BE2C (cell line): ENCODE measurements around the gene BABAM1.

Experiments
- DNase-seq: peaks from one replicate; pipeline ENCODE4 v3.0.0-alpha.2; 2020
- H3K27me3 ChIP-seq: fragments of 250-450 bp; sonication (Bioruptor Pico); 2 replicates; pipeline ENCODE4 v1.5.1; 2020; ENCODE audit warnings: mild to moderate bottlenecking
- H3K36me3 ChIP-seq: fragments of 250-450 bp; sonication (Bioruptor Pico); 2 replicates; pipeline ENCODE4 v1.5.1; 2020; ENCODE audit warnings: mild to moderate bottlenecking
- H3K4me1 ChIP-seq: fragments of 250-450 bp; sonication (Bioruptor Pico); 2 replicates; pipeline ENCODE4 v1.5.1; 2020
- H3K4me3 ChIP-seq: 2 replicates; pipeline ENCODE4 v1.5.1; 2011; ENCODE audit warnings: low read depth, low read length
- H3K9me3 ChIP-seq: fragments of 250-450 bp; sonication (Bioruptor Pico); 2 replicates; pipeline ENCODE4 v1.5.1; 2020
- CTCF ChIP-seq: IDR thresholded peaks from 2 replicates; pipeline ENCODE4 v1.5.1; 2012; ENCODE audit warnings: mild to moderate bottlenecking, low read depth, low read length

BABAM1 gene

DNA sequence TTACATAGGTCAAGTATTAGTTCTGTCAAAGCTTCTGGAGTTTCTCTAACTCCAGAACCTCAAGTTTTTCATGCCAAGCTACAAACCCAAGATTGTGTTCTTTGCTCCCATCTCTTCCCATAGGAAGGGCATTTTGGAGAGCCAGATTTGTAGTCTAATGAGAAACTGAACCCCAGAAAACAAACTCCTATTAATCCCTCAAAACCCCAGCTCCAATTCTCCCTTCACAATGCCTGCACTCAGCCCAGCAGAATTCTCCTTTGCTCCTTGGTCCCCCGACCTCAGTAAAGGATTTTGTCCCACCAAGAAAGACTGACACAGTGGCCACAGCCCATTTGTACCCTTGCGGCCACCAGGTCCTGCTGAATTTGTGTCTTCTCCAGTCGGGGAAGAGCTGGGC lies 11.1 kb upstream of the BABAM1 start:
- H3K4me1 ChIP-seq: no peaks in the 10 kb centered on the region
- H3K36me3 ChIP-seq: no peaks in the 10 kb centered on the region
- no peak for DNase-seq
- H3K27me3 ChIP-seq: no peaks in the 10 kb centered on the region
- peaks cover 3% of the 10 kb centered on the region; the same call in 1 of the 2 replicates for H3K9me3 ChIP-seq
- H3K4me3 ChIP-seq: no peak overlapping the region
- no peak for TF ChIP-seq CTCF

DNA sequence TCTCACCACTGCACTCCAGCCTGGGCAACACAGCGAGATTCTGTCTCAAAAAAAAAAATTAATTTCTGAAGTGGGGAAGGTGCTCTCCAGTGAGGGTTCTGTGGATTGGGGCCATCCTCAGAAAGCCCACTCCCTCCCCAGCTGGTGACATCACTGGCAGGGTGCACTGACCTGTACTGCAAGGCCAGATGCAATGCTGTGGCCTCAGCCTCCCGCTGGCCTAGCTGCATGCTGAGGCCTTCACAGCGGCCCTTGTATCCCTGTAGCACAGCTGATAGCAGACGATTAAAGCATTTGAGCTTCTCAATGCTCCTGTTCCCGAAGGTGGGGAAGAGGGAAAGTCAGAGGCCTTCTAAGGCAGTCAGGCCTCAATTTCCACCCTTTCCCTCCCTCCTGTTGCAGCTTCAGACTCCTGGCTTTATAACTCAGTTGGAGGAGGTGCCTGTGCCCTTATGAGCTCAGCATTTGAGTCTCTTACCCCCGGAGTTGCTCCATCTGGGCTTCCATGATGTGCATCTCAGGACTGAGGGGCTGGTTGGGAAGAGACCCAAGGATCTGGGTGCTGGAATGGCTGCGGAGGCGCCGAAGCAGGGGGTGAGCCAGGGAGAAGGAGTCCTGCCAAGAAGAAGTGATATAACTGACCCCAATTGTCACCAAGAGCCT lies 8.0 kb upstream of the BABAM1 start:
- no peak for DNase-seq
- no peaks in the 10 kb centered on the region for H3K4me1 ChIP-seq
- no peak overlapping the region for H3K4me3 ChIP-seq
- H3K27me3 ChIP-seq: no peaks in the 10 kb centered on the region
- no peak for TF ChIP-seq CTCF
- no peaks in the 10 kb centered on the region for H3K36me3 ChIP-seq
- peaks cover 3% of the 10 kb centered on the region; the same call in 1 of the 2 replicates for H3K9me3 ChIP-seq

DNA sequence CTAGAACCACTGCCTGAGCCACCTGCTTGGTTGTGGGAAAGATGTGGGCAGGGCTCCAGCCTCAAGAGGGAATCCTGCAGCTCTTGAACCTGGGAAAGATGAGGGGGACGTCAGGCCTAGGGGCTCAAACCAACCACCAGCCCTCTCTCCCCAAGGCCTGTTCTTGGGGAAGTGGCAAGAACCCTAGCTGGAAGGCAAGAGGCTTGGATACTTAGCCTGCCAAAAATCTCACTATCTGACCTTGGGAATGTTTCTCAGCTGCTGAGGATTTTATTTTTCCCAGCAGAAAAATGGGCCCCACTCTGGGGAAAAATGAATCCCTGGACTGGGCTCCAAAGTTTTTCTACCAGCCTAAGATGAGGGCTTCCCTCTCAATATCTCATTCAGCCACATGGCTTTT lies 7.3 kb upstream of the BABAM1 start:
- no peaks in the 10 kb centered on the region for H3K36me3 ChIP-seq
- H3K4me1 ChIP-seq: no peaks in the 10 kb centered on the region
- no peak overlapping the region for H3K4me3 ChIP-seq
- no peaks in the 10 kb centered on the region for H3K27me3 ChIP-seq
- peaks cover 3% of the 10 kb centered on the region; the same call in 1 of the 2 replicates for H3K9me3 ChIP-seq
- TF ChIP-seq CTCF: no peak
- no peak for DNase-seq

DNA sequence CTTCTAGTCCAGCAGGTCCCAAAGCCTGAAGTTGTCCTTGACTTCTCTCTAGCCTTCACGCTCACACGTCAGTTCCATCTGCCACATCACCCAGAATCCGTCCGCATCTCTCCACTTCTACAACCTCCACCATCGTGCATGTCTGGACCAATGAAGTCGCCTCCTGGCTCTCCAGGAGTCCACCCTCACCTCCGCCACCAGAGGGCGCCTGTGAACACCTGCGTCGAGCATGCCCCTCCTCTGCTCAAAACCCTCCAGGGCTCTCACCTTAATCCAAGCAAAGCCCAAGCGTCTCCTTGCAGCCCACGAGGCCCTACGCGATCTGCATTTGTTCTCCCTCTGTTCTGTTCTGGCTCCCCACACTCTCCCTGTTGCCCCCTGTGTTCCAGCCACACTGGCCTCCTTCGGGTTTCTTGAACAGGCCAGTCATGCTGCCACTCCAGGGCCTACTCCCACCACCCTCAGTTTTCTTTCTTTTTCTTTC lies 6.4 kb upstream of the BABAM1 start:
- Histone ChIP-seq H3K4me3 (no peak overlapping the region), H3K36me3 (no peaks in the 10 kb centered on the region), H3K27me3 (no peaks in the 10 kb centered on the region), H3K4me1 (no peaks in the 10 kb centered on the region), H3K9me3 (peaks cover 3% of the 10 kb centered on the region; the same call in 1 of the 2 replicates)
- peak; percentile 97 for TF ChIP-seq CTCF
- peak; percentile 86 for DNase-seq

GRCh38 chr19:17262557-17262956 lies 4.7 kb upstream of the BABAM1 start:
- Histone ChIP-seq H3K36me3 (no peaks in the 10 kb centered on the region), H3K4me1 (no peaks in the 10 kb centered on the region), H3K4me3 (no peak overlapping the region), H3K27me3 (no peaks in the 10 kb centered on the region), H3K9me3 (peaks cover 3% of the 10 kb centered on the region; the same call in 1 of the 2 replicates)
- no peak for DNase-seq
- TF ChIP-seq CTCF: no peak

- no peak overlapping the region for H3K4me3 ChIP-seq
- peaks cover 3% of the 10 kb centered on the region; the same call in 1 of the 2 replicates for H3K9me3 ChIP-seq
- DNase-seq: no peak
- H3K4me1 ChIP-seq: no peaks in the 10 kb centered on the region
- peaks cover 3% of the 10 kb centered on the region for H3K36me3 ChIP-seq
- H3K27me3 ChIP-seq: no peaks in the 10 kb centered on the region
- TF ChIP-seq CTCF: no peak
These were observed 3.3 kb upstream of the BABAM1 start for GRCh38 chr19:17263712-17264640.
